ENCODE measurements around the gene DCPS.
"Not testable (repeated sequence)": the region's sequence is repeated elsewhere in the genome, so short reads cannot be mapped to it uniquely, and the experiment has no call there.

DCPS gene

GRCh38 chr11:126307706-126308105, 3.8 kb downstream of the DCPS start:
- H3K4me3 ChIP-seq (ENCODE audit: low read depth, low read length) = peak overlapping the region; percentile 8
- TF ChIP-seq CTCF (IDR thresholded peaks at IDR 0.05; ENCODE audit: low read depth, low read length) (peak; percentile 60), MYC (IDR thresholded peaks at IDR 0.05; ENCODE audit: low read depth, low read length) (peak; percentile 26; the same call in 1 of the 2 replicates), POLR2A (IDR thresholded peaks at IDR 0.05; ENCODE audit: extremely low read depth, insufficient read length) (no peak)
- TF ChIP-seq, protein P1, sequence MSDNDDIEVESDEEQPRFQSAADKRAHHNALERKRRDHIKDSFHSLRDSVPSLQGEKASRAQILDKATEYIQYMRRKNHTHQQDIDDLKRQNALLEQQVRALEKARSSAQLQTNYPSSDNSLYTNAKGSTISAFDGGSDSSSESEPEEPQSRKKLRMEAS (IDR thresholded peaks at IDR 0.05; ENCODE audit: low read depth, low read length) = no peak
- DNase-seq (ENCODE audit: low read depth) = peak; percentile 90

DNA sequence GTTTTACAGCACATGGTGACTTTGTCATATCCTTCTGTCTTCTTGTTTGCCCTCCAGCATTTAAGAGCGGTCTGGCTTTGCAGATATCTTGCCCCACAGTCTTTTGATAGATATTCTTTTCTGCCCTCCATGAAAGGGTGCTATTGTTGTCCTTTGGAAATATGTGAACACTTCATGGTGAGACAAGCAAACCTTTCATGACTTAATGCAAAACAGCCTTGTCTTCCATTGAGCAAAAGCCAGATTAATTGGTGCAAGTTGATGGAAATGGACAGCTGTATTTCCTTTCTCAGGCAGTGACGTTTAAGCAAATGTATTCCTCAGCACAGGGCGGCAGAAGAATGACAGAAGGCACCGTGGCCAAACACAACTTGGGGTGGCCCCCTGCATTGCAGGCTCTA, 4.4 kb downstream of the DCPS start:
- no peak for DNase-seq (ENCODE audit: low read depth)
- TF ChIP-seq POLR2A (IDR thresholded peaks at IDR 0.05; ENCODE audit: extremely low read depth, insufficient read length) (no peak), CTCF (IDR thresholded peaks at IDR 0.05; ENCODE audit: low read depth, low read length) (no peak), MYC (IDR thresholded peaks at IDR 0.05; ENCODE audit: low read depth, low read length) (no peak)
- TF ChIP-seq, protein P1 (IDR thresholded peaks at IDR 0.05; ENCODE audit: low read depth, low read length) = no peak
- peak overlapping the region; percentile 8 for H3K4me3 ChIP-seq (ENCODE audit: low read depth, low read length)

DNA sequence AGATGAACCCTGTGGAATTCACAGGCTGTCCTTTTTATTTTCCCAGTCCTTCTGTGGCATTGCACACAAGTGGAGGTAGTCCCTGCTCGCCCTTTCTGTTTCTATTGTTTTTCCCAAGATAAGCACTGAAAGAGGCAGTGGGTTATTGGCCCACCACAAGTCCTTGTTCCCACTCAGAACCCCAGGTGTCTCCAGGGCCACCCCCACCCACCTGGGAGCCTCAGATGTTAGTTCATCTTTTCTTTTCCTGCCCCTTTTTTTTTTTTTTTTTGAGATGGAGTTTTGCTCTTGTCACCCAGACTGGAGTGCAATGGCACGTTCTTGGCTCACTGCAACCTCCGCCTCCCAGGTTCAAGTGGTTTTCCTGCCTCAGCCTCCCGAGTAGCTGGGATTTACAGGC, 4.9 kb downstream of the DCPS start:
- not testable (repeated sequence) for H3K4me3 ChIP-seq (ENCODE audit: low read depth, low read length)

DNA sequence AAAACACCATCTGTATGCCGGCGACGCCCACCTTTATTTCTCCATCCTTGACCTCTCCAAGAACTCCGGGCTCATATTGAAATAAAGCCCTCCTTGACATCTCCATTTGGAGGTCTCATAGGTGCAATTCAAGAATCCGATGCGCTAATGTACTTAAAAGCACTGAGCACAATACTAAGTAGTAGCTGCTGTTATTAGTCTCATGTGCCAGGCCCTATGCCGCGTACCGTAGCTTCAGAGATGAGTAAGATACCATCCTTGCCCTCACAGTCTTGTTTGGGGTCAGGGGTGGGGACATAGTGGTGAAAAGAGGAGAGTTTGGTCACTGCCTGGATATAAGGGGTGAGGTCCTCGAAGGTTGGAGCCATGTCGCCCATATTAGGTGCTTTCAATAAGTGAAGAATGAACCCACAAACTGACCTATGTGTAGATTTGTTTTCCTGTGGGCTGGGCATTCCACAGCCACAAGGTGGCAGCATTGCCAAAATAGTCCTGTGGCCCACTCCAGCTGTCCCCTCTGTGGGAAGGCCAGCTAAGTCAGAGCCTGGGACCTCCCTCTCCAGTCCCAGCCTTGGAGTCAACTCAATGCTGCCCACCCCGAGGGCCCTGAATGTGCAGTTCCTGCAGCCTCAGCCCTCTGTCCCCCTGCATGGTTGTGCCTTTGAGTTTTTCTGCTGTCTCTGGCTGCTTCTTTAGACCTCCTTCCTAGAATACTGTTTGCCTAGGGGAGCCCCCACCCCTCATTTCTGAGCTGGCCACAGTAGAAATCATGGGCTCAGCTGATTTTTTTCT, 6.5 kb downstream of the DCPS start:
- no peak for TF ChIP-seq POLR2A (IDR thresholded peaks at IDR 0.05; ENCODE audit: extremely low read depth, insufficient read length)
- TF ChIP-seq CTCF (IDR thresholded peaks at IDR 0.05; ENCODE audit: low read depth, low read length) = peak; percentile 97
- H3K4me3 ChIP-seq (ENCODE audit: low read depth, low read length) = no peak overlapping the region
- DNase-seq (ENCODE audit: low read depth) = peak; percentile 94

More for the DNA sequence above, 4.9 kb downstream of the DCPS start:
- not testable (repeated sequence) for DNase-seq (ENCODE audit: low read depth)

- peak; percentile 50 for DNase-seq (ENCODE audit: low read depth)
- H3K4me3 ChIP-seq (ENCODE audit: low read depth, low read length) = no peak overlapping the region
- TF ChIP-seq, protein P1 (IDR thresholded peaks at IDR 0.05; ENCODE audit: low read depth, low read length) = no peak
- TF ChIP-seq MYC (IDR thresholded peaks at IDR 0.05; ENCODE audit: low read depth, low read length) = no peak
- no peak for TF ChIP-seq CTCF (IDR thresholded peaks at IDR 0.05; ENCODE audit: low read depth, low read length)
- no peak for TF ChIP-seq POLR2A (IDR thresholded peaks at IDR 0.05; ENCODE audit: extremely low read depth, insufficient read length)
Observed at GRCh38 chr11:126310992-126311310, 7.1 kb downstream of the DCPS start.

- DNase-seq (ENCODE audit: low read depth) = peak; percentile 97
- TF ChIP-seq CTCF (IDR thresholded peaks at IDR 0.05; ENCODE audit: low read depth, low read length) (no peak), POLR2A (IDR thresholded peaks at IDR 0.05; ENCODE audit: extremely low read depth, insufficient read length) (no peak), MYC (IDR thresholded peaks at IDR 0.05; ENCODE audit: low read depth, low read length) (peak; percentile 97)
- TF ChIP-seq, protein P1 (IDR thresholded peaks at IDR 0.05; ENCODE audit: low read depth, low read length) = peak; percentile 99
- H3K4me3 ChIP-seq (ENCODE audit: low read depth, low read length) = peak overlapping the region; percentile 16
Observed at GRCh38 chr11:126311401-126312291, 7.8 kb downstream of the DCPS start.
